GM18909 (cell line): ENCODE results near the gene HERC2.
A peak's percentile ranks its signal among the peaks of the same experiment; 100 is the strongest.

ENCODE experiments used
- ATAC-seq: cut with Tn5 transposase; IDR thresholded peaks from one replicate; pipeline ENCODE4 v1.9.1; 2021; ENCODE audit warnings: mild to moderate bottlenecking; ENCODE audit not compliant: unreplicated experiment, poor library complexity

HERC2 gene

DNA sequence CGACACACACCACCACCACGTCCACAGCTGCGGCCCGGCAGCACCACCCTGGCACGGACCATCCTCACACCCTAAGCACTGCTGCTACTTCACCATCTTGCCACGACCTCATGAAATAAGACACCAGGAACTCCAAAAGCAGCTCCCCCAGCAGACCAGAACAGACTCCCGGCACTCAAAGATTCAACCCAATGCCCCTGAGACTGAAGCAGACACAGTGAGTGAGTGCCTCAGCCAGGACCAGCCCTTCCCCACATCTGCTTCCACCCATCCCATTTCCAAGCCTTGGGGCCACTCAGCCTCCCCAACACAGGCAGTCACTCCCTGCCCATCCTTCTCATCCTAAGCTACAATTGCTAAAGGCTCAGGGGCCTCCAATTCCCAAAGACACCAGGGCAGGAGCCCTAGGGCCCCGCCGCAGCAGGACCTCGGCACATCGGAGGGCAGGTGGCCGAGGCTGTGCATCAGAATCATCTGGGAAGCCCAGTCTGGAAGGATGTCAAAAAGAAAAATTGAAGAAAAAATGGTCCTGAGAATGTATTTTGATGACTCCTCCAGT lies 204.5 kb downstream of the HERC2 start:
- no peak for ATAC-seq

DNA sequence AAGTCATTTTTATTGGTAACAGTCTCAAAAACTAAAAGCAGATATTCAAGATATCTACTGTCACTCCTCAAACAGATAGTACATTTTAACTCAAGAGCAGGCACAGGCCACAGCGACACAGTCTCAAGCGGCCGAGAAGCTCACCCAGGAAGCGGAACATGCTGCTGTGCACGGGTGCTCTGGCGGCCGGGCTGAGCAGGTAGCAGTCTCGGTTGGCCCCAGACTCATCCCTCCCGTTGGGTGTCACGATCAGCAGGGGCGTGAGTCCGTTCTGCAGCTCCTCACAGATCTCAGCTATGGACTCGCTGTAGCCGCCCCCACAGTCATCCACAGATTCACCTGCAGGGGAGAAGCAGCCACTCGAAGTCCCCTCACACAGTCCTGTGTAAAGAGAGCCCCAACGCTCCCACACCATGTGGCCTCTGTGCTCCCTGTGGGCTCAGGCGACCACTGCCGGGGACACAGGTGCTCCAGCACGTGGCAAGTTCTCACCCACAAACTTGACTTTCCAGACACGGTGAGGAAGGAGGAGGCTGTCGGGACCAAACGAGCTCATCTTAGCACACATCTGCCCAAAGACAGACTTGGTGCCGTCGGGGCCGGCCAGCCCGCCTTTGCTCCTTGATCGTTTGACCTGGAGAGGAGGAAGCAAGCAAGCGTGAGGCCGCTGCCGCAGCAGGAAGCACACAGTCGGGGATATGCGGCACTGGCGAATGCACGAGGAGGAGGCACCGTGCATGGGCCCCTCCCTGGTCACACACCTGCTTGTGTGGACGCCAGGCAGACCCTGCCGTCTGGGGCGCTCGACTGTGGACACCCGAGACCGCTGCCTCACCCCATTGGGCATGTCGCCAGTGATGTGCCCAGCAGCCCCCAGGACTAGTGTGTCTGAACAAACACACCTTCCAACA lies 205.2 kb downstream of the HERC2 start:
- ATAC-seq = no peak

- no peak for ATAC-seq
Measured at GRCh38 chr15:28115871-28116270, 206.1 kb downstream of the HERC2 start.

GRCh38 chr15:28114721-28115622 lies 207.0 kb downstream of the HERC2 start:
- ATAC-seq = no peak

GRCh38 chr15:28114114-28114455 lies 207.9 kb downstream of the HERC2 start:
- ATAC-seq = no peak

GRCh38 chr15:28113394-28114113 lies 208.4 kb downstream of the HERC2 start:
- no peak for ATAC-seq

DNA sequence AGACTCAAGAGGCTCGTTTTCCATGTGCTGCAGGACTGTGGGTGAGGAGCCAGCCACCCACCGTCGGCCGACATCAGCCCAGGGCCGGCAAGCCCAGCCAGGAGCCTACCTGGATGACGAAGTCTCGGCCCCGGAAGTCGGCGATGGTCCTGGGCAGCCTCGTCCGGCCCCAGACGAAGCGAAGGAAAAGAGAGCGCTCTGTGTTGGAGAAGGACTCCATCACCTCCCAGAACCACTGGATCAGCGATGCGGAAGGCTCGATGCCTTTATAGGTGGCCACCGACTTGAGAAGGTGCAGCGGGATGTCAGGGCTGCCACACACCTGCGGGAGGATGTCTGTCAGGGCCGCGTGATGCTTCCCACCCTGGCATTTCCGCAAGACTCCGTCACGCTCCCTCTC lies 209.0 kb downstream of the HERC2 start:
- no peak for ATAC-seq

DNA sequence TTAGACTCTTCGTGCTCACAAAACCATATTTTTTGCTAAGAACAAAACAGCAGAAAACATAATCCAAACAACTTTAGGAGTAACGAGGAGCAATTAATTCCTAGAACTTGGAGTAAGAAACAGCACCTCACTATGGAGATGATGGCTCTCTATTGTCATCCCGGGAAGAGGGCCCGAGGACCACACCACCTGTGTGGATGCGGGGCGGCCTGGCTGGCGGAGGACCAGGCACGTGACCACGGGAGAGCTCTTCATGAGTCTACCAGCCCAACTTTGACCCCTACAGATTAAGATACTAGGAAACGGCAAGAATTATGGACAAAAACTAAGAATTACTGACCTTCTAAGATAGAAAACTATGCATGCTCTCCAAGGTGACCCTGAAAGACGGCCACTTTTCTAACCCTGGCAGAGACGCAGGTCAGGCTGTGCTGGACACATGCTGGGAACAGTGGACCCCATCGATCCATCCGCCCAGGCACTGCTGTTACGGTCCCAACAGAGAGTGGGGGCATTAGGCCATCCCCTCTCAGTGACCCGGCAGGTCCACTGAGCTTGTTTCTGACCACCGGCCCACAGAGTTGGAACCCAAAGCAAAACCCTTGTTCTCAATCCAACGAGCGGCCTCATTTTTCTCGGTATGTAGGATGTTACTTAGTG lies 209.7 kb downstream of the HERC2 start:
- ATAC-seq = no peak

DNA sequence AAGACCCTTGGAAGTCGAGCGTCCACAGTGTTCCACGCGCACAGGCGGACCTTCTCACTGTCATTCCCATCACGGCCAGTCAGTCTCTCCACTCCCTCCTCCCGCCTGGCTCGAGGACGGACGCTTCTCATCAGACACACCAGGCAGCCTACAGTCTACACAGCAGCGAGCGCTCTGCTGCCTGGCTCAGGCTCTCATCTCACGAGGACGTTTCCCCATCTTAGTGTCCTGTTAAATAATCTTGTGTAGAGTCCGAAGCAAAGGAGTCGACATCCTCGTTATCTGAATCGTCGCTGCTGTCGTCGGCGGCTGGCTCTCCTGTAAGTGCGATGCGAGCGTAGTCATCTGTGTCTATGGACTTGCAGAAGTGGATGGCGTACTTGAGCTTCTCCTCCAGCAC lies 210.4 kb downstream of the HERC2 start:
- ATAC-seq = no peak

DNA sequence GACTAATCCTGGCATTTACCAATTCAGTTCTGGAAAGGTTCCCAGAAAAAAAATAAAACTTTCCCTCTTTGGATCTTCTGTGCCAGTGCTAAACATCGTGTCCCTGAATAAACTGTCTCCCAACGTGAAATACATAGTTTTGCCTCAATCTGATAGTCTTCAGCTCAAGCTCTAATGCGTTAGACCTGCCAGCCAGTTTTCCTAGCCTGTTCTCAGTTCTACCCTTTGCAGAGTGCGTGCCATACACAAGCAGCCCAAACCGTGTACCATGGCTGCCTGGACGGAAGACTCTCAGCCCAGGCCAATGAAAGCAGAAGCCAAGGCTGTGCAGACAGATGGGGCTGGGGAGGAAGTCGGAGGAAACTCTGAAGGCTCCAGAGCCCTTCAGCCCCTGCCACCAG lies 211.5 kb downstream of the HERC2 start:
- no peak for ATAC-seq

DNA sequence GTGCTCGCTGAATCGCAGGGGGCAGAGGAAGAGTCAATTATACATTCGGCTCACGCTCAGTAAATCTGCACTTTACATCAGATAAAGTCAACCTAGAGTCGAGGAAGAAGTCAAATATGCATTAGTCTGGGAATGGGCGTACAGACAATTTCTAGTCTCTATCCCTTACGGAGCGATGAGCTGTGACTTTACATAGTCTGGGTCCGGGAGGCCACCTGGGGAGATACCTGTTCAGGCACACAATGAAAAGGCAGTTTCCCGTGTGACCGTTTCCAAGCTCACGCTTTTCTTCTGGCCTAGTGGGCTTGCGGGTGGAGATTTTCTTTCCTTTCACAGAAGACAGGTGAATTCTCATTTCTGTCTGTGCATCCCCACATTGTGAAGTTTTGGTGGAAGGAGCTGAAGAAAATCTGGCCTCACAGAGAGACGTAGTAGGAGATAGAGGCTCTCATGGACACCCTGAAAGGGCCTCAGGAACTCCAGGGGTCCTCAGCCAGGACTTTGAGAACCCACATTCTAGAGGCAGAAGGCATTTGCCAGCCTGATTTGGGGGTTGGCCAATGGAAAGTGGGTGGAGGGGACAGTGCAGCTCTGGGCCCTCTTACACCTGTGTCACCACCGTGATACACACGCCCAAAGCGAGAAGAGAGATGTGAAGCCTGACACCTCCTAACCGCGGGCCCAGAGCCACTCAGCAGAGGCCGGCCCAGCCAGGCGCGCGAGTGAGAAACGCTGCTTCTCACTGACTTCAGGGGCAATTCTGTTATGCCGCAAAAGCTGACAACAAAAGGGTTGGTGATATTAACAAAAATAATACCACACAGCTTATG lies 212.1 kb downstream of the HERC2 start:
- no peak for ATAC-seq

DNA sequence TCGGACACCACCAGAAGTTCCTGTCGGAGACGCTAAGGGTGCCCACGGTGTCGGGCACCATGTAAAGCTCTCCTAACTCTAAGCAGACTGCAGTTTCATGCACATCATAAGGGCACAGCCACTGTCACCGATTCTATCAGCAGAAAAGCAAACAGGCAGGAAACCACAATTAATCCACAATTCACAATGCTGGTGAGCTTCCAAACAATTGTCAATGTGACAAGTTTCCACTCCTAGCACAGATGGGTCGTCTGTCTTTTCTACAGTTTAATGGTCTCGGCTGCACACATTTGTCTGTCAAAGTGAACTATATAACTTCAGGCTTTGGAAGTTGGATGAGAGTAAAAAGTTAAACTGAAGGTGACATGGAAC lies 214.1 kb downstream of the HERC2 start:
- peak; percentile 6 for ATAC-seq

DNA sequence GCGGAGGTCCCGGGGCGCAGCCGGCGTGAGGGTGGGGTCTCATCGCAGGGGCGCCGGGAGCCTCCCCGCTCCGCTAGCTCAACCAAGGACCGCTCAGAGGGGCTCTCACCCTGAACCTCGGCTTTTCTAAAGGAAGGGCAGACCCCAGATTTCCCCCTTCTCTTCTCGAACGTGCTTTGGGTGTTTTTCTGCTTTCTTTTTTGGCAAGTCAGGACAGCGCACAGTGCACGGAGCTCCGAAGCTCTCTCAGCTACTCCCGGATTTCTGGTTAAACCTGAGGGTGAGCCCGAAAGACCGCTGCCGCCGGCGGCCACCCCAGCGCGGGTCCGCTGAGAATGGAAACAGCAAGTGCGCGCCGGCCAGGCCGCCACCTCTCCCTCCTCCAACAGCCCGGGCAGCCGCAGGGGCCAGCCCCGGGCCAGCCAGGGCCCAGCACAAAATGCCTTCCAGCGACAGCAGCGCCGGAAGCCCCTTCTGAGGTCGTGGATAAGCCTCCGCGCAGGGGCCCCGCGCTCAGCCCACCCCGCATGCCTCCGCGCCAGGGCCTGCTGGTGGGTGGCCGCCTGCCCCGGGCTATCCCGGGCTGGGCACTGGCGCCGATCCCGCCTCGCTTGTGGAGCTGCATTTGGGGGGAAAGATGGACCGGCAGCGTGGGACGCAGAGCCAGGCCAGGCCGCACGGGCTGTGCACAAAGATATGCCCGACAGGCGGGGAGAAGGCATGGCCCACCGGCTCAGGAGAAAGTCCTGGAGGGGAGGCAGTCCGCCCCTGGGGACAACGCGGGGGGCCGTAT lies 214.7 kb downstream of the HERC2 start:
- ATAC-seq = peak; percentile 27

DNA sequence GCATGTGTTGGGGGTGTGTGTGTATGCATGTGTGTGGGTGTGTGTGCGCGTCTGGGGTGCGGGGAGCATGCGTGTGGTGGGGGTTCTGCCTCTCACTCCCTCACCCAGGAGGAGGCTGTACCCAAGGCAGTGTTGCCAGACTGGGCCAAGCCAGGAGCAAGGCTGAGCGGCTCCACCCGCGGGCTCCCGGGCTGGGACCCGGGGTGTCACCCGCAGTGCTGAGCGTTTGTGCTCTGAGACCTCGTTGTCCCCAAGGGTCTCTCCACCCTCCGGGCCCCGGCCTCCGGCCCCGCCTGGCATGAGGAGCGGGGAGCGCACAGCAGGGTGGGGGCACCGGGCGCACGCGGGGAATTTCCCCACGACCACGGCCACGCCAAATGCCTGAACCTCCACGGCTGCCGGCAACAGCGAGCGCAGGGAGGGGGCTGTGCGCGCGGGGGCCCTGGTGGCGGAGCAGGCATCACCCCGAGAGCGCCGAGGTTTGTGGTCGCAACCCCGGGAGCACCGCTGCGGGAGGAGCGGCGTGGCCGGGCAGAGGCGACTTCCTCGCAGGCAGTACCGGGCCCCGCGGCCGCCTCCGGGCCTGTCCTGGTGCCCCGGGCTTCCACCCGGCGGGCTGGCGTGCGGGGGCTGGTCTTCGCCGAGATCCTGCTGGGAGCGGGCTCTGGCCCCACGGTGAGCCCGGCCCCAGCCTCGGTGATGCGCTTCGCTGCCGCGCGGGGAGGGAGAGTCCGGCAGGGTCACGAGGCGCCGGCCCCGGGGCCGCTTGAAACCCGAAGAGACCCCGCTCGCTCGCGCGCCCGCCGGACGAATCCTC lies 215.5 kb downstream of the HERC2 start:
- peak; percentile 45 for ATAC-seq

DNA sequence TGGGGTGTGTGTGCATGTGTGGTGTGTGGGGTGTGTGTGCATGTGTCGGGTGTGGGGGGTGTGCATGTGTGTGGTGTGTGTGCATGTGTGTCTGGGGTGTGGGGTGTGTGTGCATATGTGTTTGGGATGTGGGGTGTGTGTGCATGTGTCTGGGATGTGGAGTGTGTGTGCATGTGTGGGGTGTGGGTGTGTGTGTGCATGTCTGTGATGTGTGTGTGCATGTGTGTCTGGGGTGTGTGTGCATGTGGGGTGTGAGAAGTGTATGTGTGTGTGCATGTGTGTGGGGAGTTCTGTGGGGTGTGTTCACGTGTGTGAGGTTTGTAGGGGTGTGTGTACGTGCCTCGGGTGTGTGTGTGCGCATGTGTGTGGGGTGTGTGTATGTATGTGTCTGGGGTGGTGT lies 216.2 kb downstream of the HERC2 start:
- no peak for ATAC-seq

- no peak for ATAC-seq
Measured at GRCh38 chr15:28105224-28105791, 216.7 kb downstream of the HERC2 start.

DNA sequence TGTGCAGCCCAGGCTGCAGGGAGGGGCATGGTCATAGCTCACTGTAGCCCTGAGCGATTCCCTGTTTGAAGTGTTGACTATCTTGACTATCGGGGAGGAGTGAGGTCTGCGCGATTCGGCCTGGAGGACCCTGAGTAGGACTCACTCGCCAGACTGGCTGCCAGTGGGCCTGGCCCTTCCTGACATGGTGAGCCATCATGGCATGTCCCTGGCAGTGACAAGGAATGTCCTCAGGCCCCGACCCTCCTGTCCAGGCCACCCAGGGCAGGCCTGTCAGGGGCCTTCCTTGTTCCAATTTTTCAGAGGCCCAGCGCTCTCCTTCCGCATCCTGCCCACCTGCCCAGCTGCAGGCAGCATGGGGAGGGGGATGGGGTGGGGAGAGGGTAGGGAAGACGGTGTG lies 217.7 kb downstream of the HERC2 start:
- no peak for ATAC-seq
